Urinary bladder (tissue), 4 donors: Measurements from ENCODE around the gene ZBTB26. TPM values are rescaled to one million over a fixed set of nuclear protein-coding genes. Genes with fewer than 3 reads are reported as not detected.
"Not testable (repeated sequence)": the region's sequence is repeated elsewhere in the genome, so short reads cannot be mapped to it uniquely, and the experiment has no call there.

Experiments
- DNase-seq: peaks from one replicate; pipeline ENCODE4 v3.0.0-alpha.2; 2015; ENCODE audit errors: extremely low spot score
- H3K27ac ChIP-seq: one replicate; pipeline ENCODE4 v1.5.1; 2013; ENCODE audit warnings: low read depth, mild to moderate bottlenecking, moderate library complexity
- H3K36me3 ChIP-seq: one replicate; pipeline ENCODE4 v1.6.1; 2013; ENCODE audit warnings: mild to moderate bottlenecking, moderate library complexity; ENCODE audit not compliant: insufficient read depth
- H3K4me1 ChIP-seq: one replicate; pipeline ENCODE4 v1.6.1; 2013; ENCODE audit warnings: mild to moderate bottlenecking, moderate library complexity; ENCODE audit not compliant: insufficient read depth
- H3K4me3 ChIP-seq: one replicate; pipeline ENCODE4 v1.5.1; 2013; ENCODE audit warnings: low read depth, low read length
- WGBS: extraction: QIAGEN DNeasy Blood & Tissue Kit; methylation state at CpG from one replicate; pipeline ENCODE4 v1.1.7; 2013; 5-methylcytosine and 5-hydroxymethylcytosine counted together
- polyA plus RNA-seq: library from polyadenylated mRNA; stranded (reverse); fragments of 200-250 nt; gene quantifications from one replicate; pipeline ENCODE4 v1.2.3, GENCODE V29; 2013
- small RNA-seq: library from RNA; depleted of rRNA; stranded (forward); fragments of <200 nt; gene quantifications from one replicate; pipeline ENCODE3, GENCODE V24; 2014
- total RNA-seq: library from RNA; depleted of rRNA; stranded (reverse); fragments of >200 nt; gene quantifications from one replicate; pipeline ENCODE4 v1.2.3, GENCODE V29; 2014
- donor health status: healthy with polysubstance abuse.
- donor health status: healthy.

Gene ZBTB26
- total and polyA plus RNA-seq, 2 donors = 8.4 to 11.5 TPM

- not testable (repeated sequence) for H3K4me3 ChIP-seq, DNase-seq, H3K36me3 ChIP-seq, H3K27ac ChIP-seq, H3K4me1 ChIP-seq
- WGBS = 92% methylated on average over 16 of the region's 16 CpGs
These were observed 25.2 kb downstream of the ZBTB26 start for GRCh38 chr9:122906122-122906521.

GRCh38 chr9:122904823-122905710 is 26.2 kb downstream of the ZBTB26 start, which contains the start of gene RC3H2:
Gene RC3H2, minus strand, starts transcription at chr9:122905359. Its CDS starts 7,850 bp downstream, at chr9:122897509.
- H3K27ac ChIP-seq = peak within 1 kb of the TSS; percentile 89
- under 1% methylated on average over 76 of the region's 77 CpGs for WGBS
- no peaks in the 10 kb centered on the region for H3K36me3 ChIP-seq
- peaks cover 2% of the 10 kb centered on the region for H3K4me1 ChIP-seq
- peak within 1 kb of the TSS; percentile 74 for H3K4me3 ChIP-seq
- peak; percentile 100 for DNase-seq

GRCh38 chr9:122904466-122904822 is 26.9 kb downstream of the ZBTB26 start:
- Histone ChIP-seq H3K4me1 (peaks cover 2% of the 10 kb centered on the region), H3K27ac (peak overlapping the region; percentile 89), H3K4me3 (peak overlapping the region; percentile 74), H3K36me3 (no peaks in the 10 kb centered on the region)
- WGBS = under 1% methylated on average over 8 of the region's 8 CpGs
- no peak for DNase-seq

GRCh38 chr9:122900791-122901190 is 30.5 kb downstream of the ZBTB26 start:
- H3K36me3 ChIP-seq = no peaks in the 10 kb centered on the region
- H3K27ac ChIP-seq = no peak overlapping the region
- no peak overlapping the region for H3K4me3 ChIP-seq
- no peak for DNase-seq
- peaks cover 2% of the 10 kb centered on the region for H3K4me1 ChIP-seq
- 64% methylated on average over 2 of the region's 2 CpGs for WGBS

GRCh38 chr9:122897969-122898368 is 33.3 kb downstream of the ZBTB26 start:
- 99% methylated on average over 1 of the region's 1 CpG for WGBS
- Histone ChIP-seq H3K27ac (no peak overlapping the region), H3K4me3 (no peak overlapping the region), H3K36me3 (no peaks in the 10 kb centered on the region), H3K4me1 (peaks cover 2% of the 10 kb centered on the region)
- DNase-seq = no peak

GRCh38 chr9:122888480-122888879 is 42.8 kb downstream of the ZBTB26 start:
- no peak for DNase-seq
- Histone ChIP-seq H3K27ac (no peak overlapping the region), H3K4me3 (no peak overlapping the region), H3K36me3 (peaks cover 4% of the 10 kb centered on the region), H3K4me1 (no peaks in the 10 kb centered on the region)
- 79% methylated on average over 3 of the region's 3 CpGs for WGBS

GRCh38 chr9:122883125-122883524 is 48.2 kb downstream of the ZBTB26 start:
- peaks cover 11% of the 10 kb centered on the region for H3K36me3 ChIP-seq
- H3K4me1 ChIP-seq = no peaks in the 10 kb centered on the region
- WGBS = 93% methylated on average over 2 of the region's 2 CpGs
- H3K4me3 ChIP-seq = no peak overlapping the region
- DNase-seq = no peak
- H3K27ac ChIP-seq = no peak overlapping the region

GRCh38 chr9:122879443-122879842 is 51.9 kb downstream of the ZBTB26 start:
- 71% methylated on average over 2 of the region's 2 CpGs for WGBS
- H3K4me3 ChIP-seq = no peak overlapping the region
- no peak overlapping the region for H3K27ac ChIP-seq
- peaks cover 15% of the 10 kb centered on the region for H3K36me3 ChIP-seq
- H3K4me1 ChIP-seq = no peaks in the 10 kb centered on the region
- DNase-seq = no peak

GRCh38 chr9:122875523-122875922 is 55.8 kb downstream of the ZBTB26 start:
- Histone ChIP-seq H3K27ac (no peak overlapping the region), H3K4me1 (no peaks in the 10 kb centered on the region), H3K4me3 (no peak overlapping the region), H3K36me3 (peaks cover 11% of the 10 kb centered on the region)
- no peak for DNase-seq
- WGBS = 92% methylated on average over 1 of the region's 1 CpG

- not testable (repeated sequence) for H3K27ac ChIP-seq, H3K36me3 ChIP-seq, DNase-seq, H3K4me3 ChIP-seq, H3K4me1 ChIP-seq
- 91% methylated on average over 12 of the region's 27 CpGs for WGBS
These were observed 64.0 kb downstream of the ZBTB26 start for GRCh38 chr9:122867276-122867675.

GRCh38 chr9:122866079-122866478 is 65.2 kb downstream of the ZBTB26 start:
- no peak overlapping the region for H3K27ac ChIP-seq
- no peaks in the 10 kb centered on the region for H3K4me1 ChIP-seq
- no peaks in the 10 kb centered on the region for H3K36me3 ChIP-seq
- WGBS = 50% methylated on average over 1 of the region's 5 CpGs
- no peak for DNase-seq
- no peak overlapping the region for H3K4me3 ChIP-seq

Small RNA genes lying within 50 kb of the gene (small RNA-seq; reads per million reads assigned to genes)
- not detected for gene RNY1P15
- 1,950 reads per million, percentile 99 among the genes with 10 or more reads in this experiment for gene SNORD90

Other genes with a start within 250 kb of the ZBTB26 start
- gene OR1L4, start 207.5 kb downstream of the ZBTB26 start, total RNA-seq = not detected
- not detected for gene OR1L4, start 207.5 kb downstream of the ZBTB26 start, polyA plus RNA-seq
- not detected for gene OR1L6, start 189.2 kb downstream of the ZBTB26 start, total RNA-seq
- not detected for gene OR1L6, start 189.2 kb downstream of the ZBTB26 start, polyA plus RNA-seq
- gene OR5C1, start 142.6 kb downstream of the ZBTB26 start, total RNA-seq = not detected
- not detected for gene OR5C1, start 142.6 kb downstream of the ZBTB26 start, polyA plus RNA-seq
- gene OR1K1, start 131.4 kb downstream of the ZBTB26 start, total RNA-seq = not detected
- not detected for gene OR1K1, start 131.4 kb downstream of the ZBTB26 start, polyA plus RNA-seq
- 42.7 TPM for gene PDCL, start 102.9 kb downstream of the ZBTB26 start, total RNA-seq
- gene PDCL, start 102.9 kb downstream of the ZBTB26 start, polyA plus RNA-seq = 14.2 TPM
- gene RC3H2, start 26.2 kb downstream of the ZBTB26 start, total RNA-seq = 65.6 TPM
- gene RC3H2, start 26.2 kb downstream of the ZBTB26 start, polyA plus RNA-seq = 14.5 TPM
- 35.2 TPM for gene ZBTB6, start 18.2 kb downstream of the ZBTB26 start, total RNA-seq
- gene ZBTB6, start 18.2 kb downstream of the ZBTB26 start, polyA plus RNA-seq = 5.2 TPM
- 134 TPM for gene RABGAP1, start 9.5 kb upstream of the ZBTB26 start, total RNA-seq
- gene RABGAP1, start 9.5 kb upstream of the ZBTB26 start, polyA plus RNA-seq = 46.2 TPM
- 7.7 TPM for gene GPR21, start 102.2 kb upstream of the ZBTB26 start, total RNA-seq
- gene GPR21, start 102.2 kb upstream of the ZBTB26 start, polyA plus RNA-seq = not detected